Measurements from ENCODE around the gene CTU1. TPM values are rescaled to one million over a fixed set of nuclear protein-coding genes. Genes with fewer than 3 reads are reported as not detected.
A peak's percentile ranks its signal among the peaks of the same experiment; 100 is the strongest.

CTU1 gene
- total RNA-seq, 1 experiment from 2014 or later: 13.8 TPM

- no peak for DNase-seq (ENCODE audit: low read depth)
These were observed 4.3 kb downstream of the CTU1 start for GRCh38 chr19:51103926-51104341.

GRCh38 chr19:51102991-51103390 lies 5.2 kb downstream of the CTU1 start:
- no peak for DNase-seq (ENCODE audit: low read depth)

- no peak for DNase-seq (ENCODE audit: low read depth)
These were observed 6.9 kb downstream of the CTU1 start for GRCh38 chr19:51101171-51101865.

DNA sequence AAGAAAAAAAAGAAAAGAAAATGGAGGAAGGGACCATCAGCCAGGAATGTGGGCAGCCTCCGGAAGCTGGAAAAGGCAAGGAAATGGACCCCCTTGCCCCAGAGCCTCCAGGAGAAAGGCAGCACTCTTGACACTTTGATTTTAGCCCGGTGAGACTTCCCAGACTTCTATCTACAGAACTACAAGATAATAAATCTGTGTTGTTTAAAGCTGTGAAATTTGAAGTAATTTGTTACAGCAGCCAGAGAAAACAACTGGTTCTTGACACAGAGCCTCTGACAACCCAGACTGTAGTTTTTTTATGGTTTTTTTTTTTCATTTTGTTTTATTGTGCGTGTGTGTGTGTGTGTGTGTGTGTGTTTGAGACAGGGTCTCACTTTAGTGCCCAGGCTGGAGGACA lies 7.6 kb downstream of the CTU1 start:
- no peak for DNase-seq (ENCODE audit: low read depth)

GRCh38 chr19:51099047-51099382 lies 9.2 kb downstream of the CTU1 start:
- no peak for DNase-seq (ENCODE audit: low read depth)

DNA sequence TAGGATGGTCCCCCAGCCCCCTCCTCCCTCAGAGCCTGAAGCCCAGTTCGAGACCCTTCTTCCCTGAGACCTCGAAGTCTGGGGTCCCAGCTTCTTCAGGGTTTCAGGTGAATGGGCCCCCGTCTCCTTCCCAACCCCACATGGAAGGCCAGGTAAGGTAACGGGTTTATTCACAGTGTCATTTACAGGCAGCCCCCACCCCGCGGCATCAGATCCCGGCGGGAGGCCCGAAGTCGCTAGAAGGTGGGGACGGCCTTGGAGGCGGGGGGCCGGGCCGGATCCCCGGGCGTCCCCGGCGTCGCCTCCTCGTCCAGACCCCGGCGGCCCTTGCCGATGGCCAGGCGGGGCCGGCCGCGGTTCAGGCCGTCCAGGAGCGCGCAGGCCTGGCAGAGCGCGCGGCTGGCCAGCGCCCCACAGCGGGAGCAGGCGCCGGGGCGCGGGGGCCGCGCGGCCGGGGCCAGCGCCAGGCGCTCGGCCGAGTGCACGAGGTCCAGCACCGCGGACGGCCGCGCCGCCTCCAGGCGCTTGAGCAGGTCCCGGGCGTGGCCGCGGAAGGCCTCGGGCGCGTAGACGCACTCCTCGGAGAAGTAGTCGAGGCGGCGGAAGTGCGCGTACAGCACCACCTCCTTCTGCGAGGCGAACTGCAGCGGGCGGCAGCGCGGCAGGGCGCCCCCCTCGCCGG lies 9.7 kb downstream of the CTU1 start:
- no peak for DNase-seq (ENCODE audit: low read depth)

GRCh38 chr19:51097796-51098195 lies 10.4 kb downstream of the CTU1 start:
- DNase-seq (ENCODE audit: low read depth): no peak

- peak; percentile 26 for DNase-seq (ENCODE audit: low read depth)
These were observed 11.0 kb downstream of the CTU1 start for GRCh38 chr19:51097166-51097738.

- no peak for DNase-seq (ENCODE audit: low read depth)
These were observed 11.6 kb downstream of the CTU1 start for GRCh38 chr19:51096473-51097165.

DNA sequence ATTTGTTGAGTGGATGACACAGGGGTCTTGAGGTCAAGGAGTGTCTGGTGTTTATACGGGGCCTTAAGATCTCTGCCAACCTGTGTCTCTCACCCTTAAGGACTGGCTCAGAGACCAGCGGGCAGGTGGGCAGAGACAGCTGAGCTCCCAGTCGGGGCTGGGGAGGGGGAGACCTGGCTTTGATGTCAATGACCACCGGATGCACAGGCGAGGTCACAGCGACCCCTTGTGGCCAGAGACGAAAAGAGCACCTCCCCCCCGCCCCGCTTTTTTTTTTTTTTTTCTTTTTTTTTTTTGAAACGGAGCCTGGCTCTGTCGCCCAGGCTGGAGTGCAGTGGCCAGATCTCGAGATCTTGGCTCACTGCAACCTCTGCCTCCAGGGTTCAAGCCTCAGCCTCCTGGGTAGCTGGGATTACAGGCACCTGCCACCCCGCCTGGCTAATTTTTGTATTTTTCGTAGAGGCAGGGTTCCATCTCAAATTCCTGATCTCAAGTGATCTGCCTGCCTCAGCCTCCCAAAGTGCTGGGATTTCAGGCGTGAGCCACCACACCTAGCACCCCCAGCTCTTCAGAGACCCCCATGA lies 13.4 kb downstream of the CTU1 start:
- DNase-seq (ENCODE audit: low read depth): no peak

- DNase-seq (ENCODE audit: low read depth): no peak
These were observed 14.5 kb downstream of the CTU1 start for GRCh38 chr19:51093510-51094345.

DNA sequence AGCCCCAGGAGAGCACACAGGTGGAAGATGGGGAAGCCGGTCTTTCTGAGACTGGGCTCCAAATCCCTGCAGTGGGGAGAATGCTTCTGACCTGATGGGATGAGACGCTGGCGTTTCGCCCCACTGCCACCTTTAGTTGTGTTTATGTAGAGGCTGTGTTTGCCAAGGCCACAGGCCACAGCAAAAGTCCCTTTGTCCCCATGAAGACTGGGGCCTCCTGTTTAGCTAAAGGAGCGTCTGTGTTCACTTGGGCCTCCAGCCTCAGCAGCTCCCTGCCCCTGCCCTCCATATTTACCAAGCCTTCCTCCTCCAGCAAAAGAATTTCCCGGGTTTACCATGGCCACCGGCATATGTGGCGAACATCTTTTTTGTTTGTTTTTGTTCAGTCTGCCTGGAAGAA lies 15.1 kb downstream of the CTU1 start:
- no peak for DNase-seq (ENCODE audit: low read depth)

GRCh38 chr19:51091895-51092873 lies 16.0 kb downstream of the CTU1 start:
- no peak for DNase-seq (ENCODE audit: low read depth)

DNA sequence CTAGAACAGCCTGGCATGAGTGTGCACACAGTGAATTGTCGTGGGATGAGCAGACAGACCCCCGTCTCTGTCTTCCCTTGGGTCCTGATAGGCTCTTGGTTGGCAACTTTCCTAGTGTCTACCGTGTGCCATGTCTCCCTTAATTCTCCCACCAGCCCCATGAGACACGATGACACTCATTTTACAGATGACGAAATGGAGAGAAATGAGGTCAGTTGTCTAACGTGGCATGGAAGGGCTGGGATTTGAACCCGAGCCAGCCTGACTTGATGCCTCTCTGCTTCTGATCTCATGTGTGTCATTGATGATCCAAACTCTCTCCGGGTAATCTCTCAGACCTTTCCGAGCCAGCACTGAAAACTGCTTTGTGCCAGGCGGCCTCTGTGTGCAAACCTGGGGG lies 17.1 kb downstream of the CTU1 start:
- DNase-seq (ENCODE audit: low read depth): no peak

GRCh38 chr19:51090471-51090870 lies 17.7 kb downstream of the CTU1 start:
- no peak for DNase-seq (ENCODE audit: low read depth)

GRCh38 chr19:51089786-51090185 lies 18.4 kb downstream of the CTU1 start:
- no peak for DNase-seq (ENCODE audit: low read depth)

- no peak for DNase-seq (ENCODE audit: low read depth)
These were observed 21.9 kb downstream of the CTU1 start for GRCh38 chr19:51086153-51086850.

GRCh38 chr19:51084505-51084904 lies 23.7 kb downstream of the CTU1 start:
- no peak for DNase-seq (ENCODE audit: low read depth)

- DNase-seq (ENCODE audit: low read depth): no peak
These were observed 24.4 kb downstream of the CTU1 start for GRCh38 chr19:51083783-51084182.
